HepG2 (cell line): Measurements from ENCODE around the gene GEMIN4. TPM values are rescaled to one million over a fixed set of nuclear protein-coding genes. Genes with fewer than 3 reads are reported as not detected.
A peak's percentile ranks its signal among the peaks of the same experiment; 100 is the strongest.

ENCODE experiments used
- ATF6 ChIP-seq: sonication (generic); formaldehyde crosslinking; conservative IDR thresholded peaks from 2 replicates; pipeline ENCODE4 v1.4.0; 2020; ENCODE audit warnings: missing genetic modification reagents
- FOXK2 ChIP-seq: fragments of 450-650 bp; IDR thresholded peaks from 2 replicates; pipeline ENCODE4 v1.6.1; 2016
- HHEX ChIP-seq: IDR thresholded peaks from 2 replicates; pipeline ENCODE4 v1.6.1; 2016; ENCODE audit warnings: control low read depth
- HOXA5 ChIP-seq: sonication (generic); formaldehyde crosslinking; IDR thresholded peaks from 2 replicates; pipeline ENCODE4 v1.4.0; 2020; ENCODE audit warnings: missing genetic modification reagents
- KDM3A ChIP-seq: IDR thresholded peaks from 2 replicates; pipeline ENCODE4 v1.6.1; 2018; ENCODE audit warnings: low read depth, missing compliant biosample characterization
- MED8 ChIP-seq: sonication (generic); formaldehyde crosslinking; IDR thresholded peaks from 2 replicates; pipeline ENCODE4 v1.8.1; 2023; ENCODE audit warnings: mild to moderate bottlenecking, missing genetic modification reagents; ENCODE audit not compliant: insufficient replicate concordance
- MEIS1 ChIP-seq: sonication (generic); formaldehyde crosslinking; IDR thresholded peaks from 2 replicates; pipeline ENCODE4 v1.9.0; 2021; ENCODE audit warnings: mild to moderate bottlenecking, missing genetic modification reagents, moderate library complexity, borderline replicate concordance
- MLX ChIP-seq: IDR thresholded peaks from 2 replicates; pipeline ENCODE4 v1.6.1; 2016
- MXD1 ChIP-seq: sonication (generic); formaldehyde crosslinking; IDR thresholded peaks from 2 replicates; pipeline ENCODE4 v1.4.0; 2020; ENCODE audit warnings: mild to moderate bottlenecking, missing genetic modification reagents
- ONECUT2 ChIP-seq: sonication (generic); formaldehyde crosslinking; IDR thresholded peaks from 2 replicates; pipeline ENCODE4 v1.4.0; 2020; ENCODE audit warnings: missing genetic modification reagents
- PAF1 ChIP-seq: IDR thresholded peaks from 2 replicates; pipeline ENCODE4 v1.6.1; 2016; ENCODE audit warnings: missing genetic modification reagents, missing compliant biosample characterization
- PTBP1 ChIP-seq: fragments of 200-400 bp; formaldehyde crosslinking; IDR thresholded peaks from 2 replicates; pipeline ENCODE4 v1.6.1; 2018; ENCODE audit warnings: low read length, low read depth; ENCODE audit not compliant: poor library complexity, severe bottlenecking
- SMAD1 ChIP-seq: sonication (generic); formaldehyde crosslinking; IDR thresholded peaks from 2 replicates; pipeline ENCODE4 v1.4.0; 2020; ENCODE audit warnings: missing genetic modification reagents, low read depth, mild to moderate bottlenecking, borderline replicate concordance
- SMC3 ChIP-seq: IDR thresholded peaks from 2 replicates; pipeline ENCODE4 v1.6.1; 2011; ENCODE audit warnings: low read length, improper control_type of control experiment
- ZFAT ChIP-seq: sonication (generic); formaldehyde crosslinking; conservative IDR thresholded peaks from 2 replicates; pipeline ENCODE4 v1.8.1; 2023; ENCODE audit warnings: missing genetic modification reagents, inconsistent platforms
- ZKSCAN8 ChIP-seq: IDR thresholded peaks from 2 replicates; pipeline ENCODE4 v1.6.1; 2016; ENCODE audit warnings: borderline replicate concordance, missing genetic modification reagents, missing compliant biosample characterization
- ZNF160 ChIP-seq: sonication (generic); formaldehyde crosslinking; IDR thresholded peaks from 2 replicates; pipeline ENCODE4 v1.8.0; 2022; ENCODE audit warnings: mild to moderate bottlenecking, inconsistent platforms, missing genetic modification reagents
- ZNF503 ChIP-seq: sonication (generic); formaldehyde crosslinking; IDR thresholded peaks from 2 replicates; pipeline ENCODE4 v1.4.0; 2020; ENCODE audit warnings: missing genetic modification reagents
- ZNF672 ChIP-seq: sonication (generic); formaldehyde crosslinking; IDR thresholded peaks from 2 replicates; pipeline ENCODE4 v1.8.1; 2022; ENCODE audit warnings: missing genetic modification reagents
- ZSCAN22 ChIP-seq: sonication (generic); formaldehyde crosslinking; IDR thresholded peaks from 2 replicates; pipeline ENCODE4 v1.4.0; 2020; ENCODE audit warnings: mild to moderate bottlenecking, missing genetic modification reagents
- ZSCAN31 ChIP-seq: sonication (generic); formaldehyde crosslinking; IDR thresholded peaks from 2 replicates; pipeline ENCODE4 v1.5.0; 2020; ENCODE audit warnings: low read depth, mild to moderate bottlenecking, missing genetic modification reagents
- polyA plus RNA-seq, 8 experiments: library from polyadenylated mRNA; depleted of rRNA in 3 of 8; stranded (reverse) in 7 of 8; unstranded in 1 of 8; fragments of >200 nt; fragmentation: Illumina TruSeq in 4 of 8; extraction: Trizol in 4 of 8; gene quantifications; 2 replicates each; pipeline versions ENCODE4 v1.2.1 to v1.2.3, GENCODE V29; 2011 to 2016; ENCODE audit warnings: low read depth in 4 of 8, missing spikeins in 1 of 8, mixed read lengths in 1 of 8; ENCODE audit not compliant: insufficient read depth in 1 of 8
- total RNA-seq, 5 experiments: library from RNA; depleted of rRNA; stranded (reverse); fragments of >200 nt; fragmentation: Illumina TruSeq; extraction: Trizol; gene quantifications; 2 replicates each; pipeline ENCODE4 v1.2.3, GENCODE V29; 2016; ENCODE audit warnings: low read depth in 1 of 5
- TF ChIP-seq, protein P1 (sequence below): IDR thresholded peaks from 2 replicates; pipeline ENCODE4 v1.6.1; 2016; ENCODE audit warnings: missing compliant biosample characterization, missing genetic modification reagents, borderline replicate concordance
- TF ChIP-seq, protein P2 (sequence below): sonication (generic); formaldehyde crosslinking; IDR thresholded peaks from 2 replicates; pipeline ENCODE4 v1.4.0; 2020; ENCODE audit warnings: mild to moderate bottlenecking, missing genetic modification reagents

Gene GEMIN4
- total and polyA plus RNA-seq, 2 of the 13 experiments (the other 11 are each of a cell fraction or from before 2014, with no cell fraction given), result 10.8 to 22.7 TPM

DNA sequence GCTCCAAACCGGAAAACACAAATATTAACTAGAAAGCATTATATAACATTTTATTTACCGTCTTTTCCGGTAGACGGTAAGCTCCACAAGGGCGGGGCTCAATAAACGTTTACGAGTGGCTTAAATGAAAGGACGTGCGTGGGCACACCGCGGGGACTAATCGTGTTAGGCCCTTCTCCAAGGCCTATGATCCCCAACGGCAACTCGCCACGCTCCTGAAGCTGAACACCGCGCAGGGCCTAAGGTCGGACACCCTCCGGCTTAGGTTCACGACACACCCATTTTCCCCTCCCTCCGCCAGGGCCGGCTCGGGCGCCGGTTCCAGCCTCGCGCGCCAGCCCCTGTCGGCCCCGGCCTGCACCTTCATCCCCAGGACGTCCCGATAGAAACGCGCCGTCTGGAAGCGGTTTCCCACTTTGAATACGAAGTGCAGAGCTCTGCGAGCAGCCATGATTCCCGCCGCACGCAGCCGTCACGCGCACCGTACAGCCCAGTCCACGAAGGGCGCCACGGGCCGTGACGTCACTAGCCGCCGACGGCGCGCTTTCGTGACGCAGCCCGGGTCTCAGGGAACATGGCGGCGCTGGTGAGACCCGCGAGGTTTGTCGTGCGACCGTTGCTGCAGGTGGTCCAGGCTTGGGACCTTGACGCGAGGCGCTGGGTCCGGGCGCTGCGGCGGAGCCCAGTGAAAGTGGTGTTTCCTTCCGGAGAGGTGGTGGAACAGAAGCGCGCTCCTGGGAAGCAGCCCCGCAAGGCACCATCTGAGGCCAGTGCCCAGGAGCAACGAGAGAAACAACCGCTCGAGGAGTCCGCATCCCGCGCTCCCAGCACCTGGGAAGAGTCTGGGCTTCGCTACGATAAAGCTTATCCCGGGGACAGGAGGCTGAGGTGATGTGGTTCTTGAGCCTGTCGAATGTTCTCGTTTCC is 30.0 kb upstream of the GEMIN4 start, which contains the start of the genes GLOD4 and MRM3 (continued):
- TF ChIP-seq ZNF503 (no peak; the same call in none of the 2 replicates), ZSCAN22 (no peak), ONECUT2 (CRISPR knock-in tag) (no peak), ZNF160 (peak; percentile 68; the same call in 1 of the 2 replicates), SMC3 (no peak), MLX (CRISPR knock-in tag) (peak; percentile 97), MED8 (CRISPR knock-in tag) (peak; percentile 76), ATF6 (CRISPR knock-in tag) (no peak), HHEX (CRISPR knock-in tag) (no peak), PTBP1 (peak; percentile 51), ZFAT (no peak), KDM3A (CRISPR knock-in tag) (peak; percentile 84), MEIS1 (CRISPR knock-in tag) (no peak; the same call in 1 of the 2 replicates), FOXK2 (no peak), PAF1 (CRISPR knock-in tag) (no peak), HOXA5 (no peak), ZNF672 (CRISPR knock-in tag) (0 out of 2 replicates have a peak, but pooled peaks have one; percentile 56), ZSCAN31 (CRISPR knock-in tag) (peak; percentile 96), ZKSCAN8 (CRISPR knock-in tag) (peak; percentile 60; the same call in 1 of the 2 replicates), SMAD1 (CRISPR knock-in tag) (peak; percentile 92; the same call in 1 of the 2 replicates), MXD1 (CRISPR knock-in tag) (peak; percentile 98)
- TF ChIP-seq, protein P1, sequence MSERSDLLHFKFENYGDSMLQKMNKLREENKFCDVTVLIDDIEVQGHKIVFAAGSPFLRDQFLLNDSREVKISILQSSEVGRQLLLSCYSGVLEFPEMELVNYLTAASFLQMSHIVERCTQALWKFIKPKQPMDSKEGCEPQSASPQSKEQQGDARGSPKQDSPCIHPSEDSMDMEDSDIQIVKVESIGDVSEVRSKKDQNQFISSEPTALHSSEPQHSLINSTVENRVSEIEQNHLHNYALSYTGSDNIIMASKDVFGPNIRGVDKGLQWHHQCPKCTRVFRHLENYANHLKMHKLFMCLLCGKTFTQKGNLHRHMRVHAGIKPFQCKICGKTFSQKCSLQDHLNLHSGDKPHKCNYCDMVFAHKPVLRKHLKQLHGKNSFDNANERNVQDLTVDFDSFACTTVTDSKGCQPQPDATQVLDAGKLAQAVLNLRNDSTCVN, result peak; percentile 92
- TF ChIP-seq, protein P2, sequence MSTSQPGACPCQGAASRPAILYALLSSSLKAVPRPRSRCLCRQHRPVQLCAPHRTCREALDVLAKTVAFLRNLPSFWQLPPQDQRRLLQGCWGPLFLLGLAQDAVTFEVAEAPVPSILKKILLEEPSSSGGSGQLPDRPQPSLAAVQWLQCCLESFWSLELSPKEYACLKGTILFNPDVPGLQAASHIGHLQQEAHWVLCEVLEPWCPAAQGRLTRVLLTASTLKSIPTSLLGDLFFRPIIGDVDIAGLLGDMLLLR, result peak; percentile 98
